Middle frontal gyrus (tissue), 1 donor: Measurements from ENCODE around the gene COG2.
"Not testable (repeated sequence)": the region's sequence is repeated elsewhere in the genome, so short reads cannot be mapped to it uniquely, and the experiment has no call there.

Source experiments
- DNase-seq: peaks from one replicate; pipeline ENCODE4 v3.0.0-alpha.2; 2015; ENCODE audit warnings: low spot score; ENCODE audit errors: extremely low spot score

The COG2 gene

GRCh38 chr1:230713547-230713914 lies 71.2 kb downstream of the COG2 start:
- DNase-seq: no peak

- peak; percentile 39 for DNase-seq
These were observed 71.9 kb downstream of the COG2 start, which contains the start of gene AGT for GRCh38 chr1:230713915-230714764. Gene AGT, minus strand, starts transcription at chr1:230714122. Its CDS starts 3,299 bp downstream, at chr1:230710823.

GRCh38 chr1:230715510-230715909 lies 73.2 kb downstream of the COG2 start:
- DNase-seq: no peak

GRCh38 chr1:230716453-230716852 lies 74.2 kb downstream of the COG2 start:
- DNase-seq: not testable (repeated sequence)

- no peak for DNase-seq
These were observed 75.0 kb downstream of the COG2 start for GRCh38 chr1:230717251-230717650.

GRCh38 chr1:230721849-230722522 lies 79.7 kb downstream of the COG2 start:
- not testable (repeated sequence) for DNase-seq

GRCh38 chr1:230725256-230726012 lies 83.2 kb downstream of the COG2 start:
- no peak for DNase-seq

- DNase-seq: no peak
These were observed 86.6 kb downstream of the COG2 start for GRCh38 chr1:230728710-230729392.

- DNase-seq: no peak
These were observed 88.7 kb downstream of the COG2 start for GRCh38 chr1:230730977-230731376.

GRCh38 chr1:230735447-230735846 lies 93.2 kb downstream of the COG2 start:
- DNase-seq: no peak

- DNase-seq: no peak
These were observed 95.5 kb downstream of the COG2 start for GRCh38 chr1:230737622-230738262.

GRCh38 chr1:230739564-230740290 lies 97.4 kb downstream of the COG2 start:
- DNase-seq: no peak
